NCI-H82 treated with DMSO at 0.1 percent for 48 hours (cell line): ENCODE results near the gene GRN.
A peak's percentile ranks its signal among the peaks of the same experiment; 100 is the strongest.
"Not testable (repeated sequence)": the region's sequence is repeated elsewhere in the genome, so short reads cannot be mapped to it uniquely, and the experiment has no call there.

Source experiments
- DNase-seq: peaks from one replicate; lab custom pipeline; 2025; ENCODE audit not compliant: unreplicated experiment; lab: John Stamatoyannopoulos, UW

GRN gene

DNA sequence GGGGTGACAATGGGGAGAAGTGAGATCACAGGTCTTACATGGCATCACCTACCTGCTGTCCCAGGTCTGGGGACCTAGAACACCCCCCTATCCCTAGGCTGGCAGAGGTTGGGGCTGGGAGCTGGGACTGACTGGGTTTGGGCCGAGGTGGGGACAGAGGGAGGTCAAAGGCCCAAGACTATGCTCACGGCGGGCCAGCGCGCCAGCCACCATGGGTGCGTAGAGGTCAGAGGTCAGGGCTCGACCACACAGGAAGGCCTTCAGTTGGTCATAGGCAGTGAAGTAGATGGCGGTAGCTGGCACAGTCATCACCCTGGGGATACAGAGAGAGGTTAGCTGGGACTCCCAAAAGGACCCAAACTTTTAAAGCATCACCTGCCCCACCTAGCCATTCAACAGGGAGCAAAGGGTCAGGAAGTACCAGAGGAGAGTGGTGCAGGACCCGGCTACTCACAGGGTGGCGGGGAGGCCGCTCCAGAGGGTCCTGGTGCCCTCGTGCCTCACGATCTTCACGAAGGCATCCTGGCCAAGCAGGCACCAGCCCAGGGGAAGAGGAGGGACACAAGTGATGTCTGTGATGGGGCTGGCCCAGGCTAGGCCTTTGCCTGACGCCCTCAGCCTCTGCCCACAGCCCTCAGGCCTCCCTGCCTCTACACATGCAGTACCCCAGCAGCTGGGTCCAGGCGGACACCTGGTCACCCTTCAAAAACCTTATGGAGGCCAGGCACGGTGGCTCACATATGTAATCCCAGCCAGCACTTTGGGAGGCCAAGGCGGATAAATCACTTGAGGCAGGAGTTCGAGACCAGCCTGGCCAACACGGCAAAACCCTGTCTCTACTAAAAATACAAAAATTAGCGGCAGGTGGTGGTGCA is 23.6 kb upstream of the GRN start:
- DNase-seq, result no peak

DNA sequence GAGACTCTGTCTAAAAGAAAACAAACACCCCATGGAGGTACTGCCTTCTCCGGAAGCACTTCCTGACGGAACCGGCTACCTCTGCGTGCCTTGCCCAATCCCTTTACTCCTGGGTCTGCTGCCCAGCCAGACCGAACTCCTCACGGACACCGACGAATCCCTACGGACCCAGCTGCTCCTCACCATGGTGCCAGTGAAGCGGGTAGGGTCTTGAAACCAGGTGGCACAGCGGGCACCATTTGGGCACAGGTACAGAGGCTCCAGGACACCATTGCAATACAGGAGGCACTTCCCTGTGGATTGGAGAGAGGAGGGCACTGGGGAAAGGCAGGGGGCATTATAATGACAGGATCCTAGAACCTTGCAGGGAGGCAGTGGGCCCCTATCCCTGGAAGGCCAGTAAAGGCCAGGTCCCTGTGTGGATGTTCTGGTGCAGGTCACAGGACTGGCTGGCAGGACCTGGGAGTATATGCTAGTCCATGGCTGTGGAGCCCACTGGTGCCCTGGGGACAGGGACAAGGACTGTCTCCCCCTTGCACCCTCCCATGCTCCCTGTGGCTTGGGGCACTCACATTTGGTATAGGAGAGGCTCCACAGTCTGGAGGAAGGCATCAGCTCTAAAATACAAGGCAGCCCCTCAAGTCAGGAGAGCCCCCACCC is 22.7 kb upstream of the GRN start:
- no peak for DNase-seq

DNA sequence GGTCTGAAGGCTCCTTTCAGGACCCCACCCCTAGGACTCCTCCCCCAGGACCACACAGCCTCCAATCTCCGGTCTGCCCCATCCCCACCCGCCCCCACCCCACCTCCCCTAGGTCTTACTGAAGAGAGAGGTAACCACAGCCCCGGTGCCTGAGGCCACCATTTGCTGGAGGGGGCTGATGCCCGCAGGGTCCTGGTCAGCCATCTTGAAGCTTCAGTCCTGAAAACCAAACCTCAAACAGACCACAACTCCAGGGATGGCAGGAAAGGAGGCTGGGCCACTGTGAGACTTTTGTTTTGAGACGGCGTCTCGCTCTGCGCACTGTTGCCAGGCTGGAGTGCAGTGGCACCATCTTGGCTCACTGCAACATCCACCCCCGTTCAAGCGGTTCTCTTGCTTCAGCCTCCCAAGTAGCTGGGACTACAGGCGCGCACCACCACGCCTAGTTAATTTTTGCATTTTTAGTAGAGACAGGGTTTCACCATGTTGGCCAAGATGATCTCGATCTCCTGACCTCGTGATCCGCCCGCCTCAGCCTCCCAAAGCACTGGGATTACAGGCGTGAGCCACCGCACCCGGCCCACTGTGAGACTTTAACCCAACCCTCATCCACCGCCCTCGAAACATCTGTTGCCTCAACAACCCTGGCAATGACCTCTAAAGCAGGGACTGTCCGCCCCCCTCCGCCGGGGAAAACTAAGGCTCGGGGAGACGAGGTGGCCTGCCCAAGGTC is 21.6 kb upstream of the GRN start:
- no peak for DNase-seq

DNA sequence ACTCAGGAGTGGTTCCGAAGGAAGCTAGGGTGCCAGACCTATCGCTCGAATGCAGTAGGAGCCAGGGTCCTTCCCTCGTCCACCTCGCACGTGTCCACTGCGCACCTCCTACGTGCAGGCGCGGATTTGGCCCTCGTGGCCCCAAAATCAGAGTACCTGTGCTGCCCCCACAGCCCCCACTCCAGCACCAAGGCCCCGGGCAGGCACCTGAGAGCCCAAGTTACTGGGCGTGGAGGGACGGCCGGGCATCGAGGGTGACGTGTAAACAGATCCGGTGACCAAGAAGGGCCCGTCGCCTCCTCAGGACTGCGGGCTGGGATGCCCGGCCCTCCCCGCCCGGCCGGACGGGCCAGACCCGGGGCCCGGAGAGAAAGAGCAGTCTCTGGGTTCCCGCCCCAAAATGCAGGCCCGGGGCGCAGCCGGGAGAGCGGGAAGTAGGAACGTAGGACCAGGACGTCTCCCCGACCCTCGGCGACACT is 21.0 kb upstream of the GRN start:
- DNase-seq, result no peak

- DNase-seq, result peak; percentile 60
These were observed 20.4 kb upstream of the GRN start, which contains the start of gene SLC25A39 for GRCh38 chr17:44324571-44325275. Gene SLC25A39 (minus strand): TSS chr17:44324823. CDS start chr17:44323562, 1,261 bp downstream.

- DNase-seq, result peak; percentile 94
These were observed 18.1 kb upstream of the GRN start for GRCh38 chr17:44326861-44327444.

DNA sequence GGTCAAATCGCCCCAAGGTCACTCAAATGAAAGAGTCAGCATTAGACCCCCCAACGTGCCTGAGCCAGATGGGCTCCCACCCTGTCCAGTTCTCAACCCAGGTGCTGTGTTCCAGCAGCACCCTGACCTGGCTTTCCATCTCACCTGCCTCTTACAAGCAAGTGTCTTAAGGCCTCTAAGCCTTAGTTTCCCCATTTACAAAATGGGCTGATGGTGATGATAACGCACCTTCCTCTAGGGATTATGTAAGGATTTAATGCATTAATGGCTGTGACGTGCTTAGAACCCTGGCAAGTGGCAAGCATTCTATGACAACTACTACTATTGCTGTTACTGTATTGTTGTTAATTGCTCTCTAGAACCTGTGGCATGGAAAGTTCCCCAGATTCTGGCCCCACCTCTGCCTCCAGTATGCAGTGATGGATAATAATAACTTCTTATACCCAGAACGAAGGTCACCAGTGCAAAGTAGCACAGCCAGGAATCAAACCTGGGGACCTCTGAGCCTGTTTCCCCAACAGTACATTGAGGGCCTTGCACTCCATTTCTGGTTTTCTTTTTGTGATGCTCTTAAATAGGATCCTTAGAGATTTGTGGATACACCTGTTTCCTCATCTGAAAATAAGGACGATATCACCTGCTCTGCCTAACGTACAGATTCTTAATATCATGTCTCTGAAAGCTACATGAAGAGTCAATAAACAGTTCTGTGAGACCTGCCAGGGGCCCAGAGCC is 17.2 kb upstream of the GRN start:
- DNase-seq, result no peak

DNA sequence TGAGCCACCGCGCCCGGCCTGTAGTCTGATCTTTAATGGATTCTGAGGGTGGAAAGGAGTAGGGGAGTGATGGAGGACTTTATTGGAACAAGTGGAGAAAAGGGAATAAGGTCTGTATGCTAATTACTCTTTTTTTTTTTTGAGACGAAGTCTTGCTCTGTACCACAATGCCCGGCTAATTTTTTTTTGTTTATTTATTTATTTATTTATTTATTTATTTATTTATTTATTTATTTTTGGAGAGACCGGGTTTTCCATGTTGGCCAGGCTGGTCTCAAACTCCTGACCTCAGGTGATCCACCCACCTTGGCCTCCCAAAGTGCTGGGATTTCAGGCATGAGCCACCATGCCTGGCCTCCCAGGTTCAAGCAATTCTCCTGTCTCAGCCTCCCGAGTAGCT is 15.6 kb upstream of the GRN start:
- not testable (repeated sequence) for DNase-seq

GRCh38 chr17:44330263-44330662 is 14.8 kb upstream of the GRN start:
- DNase-seq, result not testable (repeated sequence)

DNA sequence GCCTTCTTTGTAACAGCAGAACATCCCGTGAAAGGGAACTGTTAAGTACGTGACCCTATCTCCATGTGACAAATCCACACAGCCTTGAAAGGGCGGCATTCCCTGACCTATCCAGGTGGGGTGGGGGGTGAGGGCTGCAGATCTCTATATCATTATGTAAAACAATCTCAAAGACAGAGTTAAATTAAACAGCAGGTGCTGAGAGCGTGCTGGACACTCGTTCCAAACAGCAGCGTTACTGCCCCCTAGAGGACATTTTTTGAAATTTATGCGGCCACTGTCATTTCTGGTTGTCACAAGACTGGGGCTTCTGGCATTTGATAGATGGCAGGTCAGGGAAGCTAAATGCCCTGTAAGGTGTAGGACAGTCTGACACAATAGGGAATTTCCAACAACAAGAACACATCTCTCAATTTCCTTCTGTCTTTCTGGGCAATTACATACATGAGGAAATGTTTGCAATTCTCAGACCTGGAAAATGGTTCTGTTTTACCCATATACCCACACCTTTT is 13.8 kb upstream of the GRN start:
- DNase-seq, result peak; percentile 77

DNA sequence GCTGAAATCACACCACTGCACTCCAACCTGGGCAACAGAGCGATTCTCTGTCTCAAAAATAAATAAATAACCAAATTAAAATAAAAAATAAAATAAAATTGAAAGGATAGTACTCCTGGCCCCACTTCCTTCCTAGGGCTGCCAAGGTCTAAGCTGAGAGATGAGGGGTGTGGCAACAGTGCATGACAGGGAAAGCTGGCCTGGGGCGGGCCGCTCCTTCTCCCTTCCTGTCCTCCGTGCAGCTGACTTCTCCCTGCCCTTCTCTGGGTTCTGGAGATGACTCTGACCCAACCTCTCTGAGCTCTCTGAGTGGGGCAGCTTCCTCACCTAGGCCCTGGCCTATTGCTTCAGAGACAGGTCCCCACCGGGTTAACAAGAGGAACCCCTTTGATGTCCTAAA is 11.7 kb upstream of the GRN start:
- no peak for DNase-seq

GRCh38 chr17:44334315-44334714 is 10.8 kb upstream of the GRN start:
- DNase-seq, result no peak

DNA sequence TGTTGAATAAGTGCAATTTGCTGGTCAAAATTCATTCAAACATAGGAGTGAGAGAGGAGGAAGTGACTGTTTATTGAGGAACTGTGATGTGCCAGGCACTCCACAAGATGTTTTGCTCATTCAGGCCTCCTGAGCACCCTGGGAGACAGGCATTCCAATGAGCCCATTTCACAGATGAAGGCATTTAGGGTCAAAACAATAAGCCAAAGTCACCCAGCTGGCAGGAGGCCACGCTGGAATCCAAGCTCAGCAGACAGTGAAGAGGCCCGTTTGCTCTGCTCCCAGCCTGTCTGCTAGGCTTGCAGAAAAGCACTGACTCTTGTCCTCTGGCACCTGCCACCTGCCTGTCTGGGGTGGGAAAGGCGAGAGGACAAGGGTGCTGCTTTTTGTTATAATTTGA is 10.4 kb upstream of the GRN start:
- no peak for DNase-seq

- no peak for DNase-seq
These were observed 9.5 kb upstream of the GRN start for GRCh38 chr17:44335564-44335963.

- no peak for DNase-seq
These were observed 9.1 kb upstream of the GRN start for GRCh38 chr17:44335968-44336367.

DNA sequence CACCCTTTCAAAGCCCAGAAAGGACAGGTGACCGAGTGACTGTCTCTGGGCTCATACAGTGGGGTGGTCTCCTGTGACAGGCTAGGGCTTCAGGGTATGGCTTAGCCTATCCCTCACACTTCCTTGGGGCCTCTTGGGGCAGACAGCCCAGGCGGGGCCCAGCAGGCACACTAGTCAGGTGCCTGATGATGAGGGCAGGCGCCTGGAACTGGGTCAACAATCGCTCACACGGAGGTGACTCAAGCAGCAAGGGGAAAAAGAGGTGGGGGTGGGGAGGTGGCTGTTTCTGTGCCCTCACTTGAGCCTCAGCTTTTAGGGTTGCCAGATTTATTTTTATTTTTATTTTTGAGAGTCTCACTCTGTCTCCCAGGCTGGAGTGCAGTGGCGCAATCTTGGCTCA is 6.4 kb upstream of the GRN start:
- no peak for DNase-seq

DNA sequence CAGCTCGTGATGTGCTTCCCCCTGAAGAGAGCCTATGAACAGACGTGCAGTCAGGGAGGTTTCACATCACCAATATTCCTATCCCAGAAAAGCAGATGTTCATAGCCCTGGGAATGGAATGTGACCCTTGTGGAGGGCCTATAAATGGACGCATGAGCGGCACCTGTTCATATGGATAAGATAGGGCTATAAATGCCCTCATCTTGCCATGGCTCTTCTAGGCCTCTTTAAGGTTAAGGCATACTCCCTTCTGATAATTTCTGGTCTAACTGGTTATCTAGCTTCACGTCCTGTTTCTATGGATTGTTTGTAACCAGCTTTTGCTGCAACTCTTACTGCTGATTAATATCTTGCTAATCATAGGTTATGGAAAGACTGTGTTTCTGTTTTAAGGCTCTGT is 4.5 kb upstream of the GRN start:
- not testable (repeated sequence) for DNase-seq

GRCh38 chr17:44343510-44344209 is 1.4 kb upstream of the GRN start:
- no peak for DNase-seq

- DNase-seq, result peak; percentile 47
These were observed 438 bp downstream of the GRN start for GRCh38 chr17:44345454-44346026.
